GM21723 (cell line): ENCODE measurements around the gene GNG7.
"Not testable (repeated sequence)": the region's sequence is repeated elsewhere in the genome, so short reads cannot be mapped to it uniquely, and the experiment has no call there.

Experiments
- ATAC-seq: cut with Tn5 transposase; IDR thresholded peaks from one replicate; pipeline ENCODE4 v1.9.1; 2021; ENCODE audit warnings: mild to moderate bottlenecking, moderate library complexity; ENCODE audit not compliant: unreplicated experiment

The GNG7 gene

DNA sequence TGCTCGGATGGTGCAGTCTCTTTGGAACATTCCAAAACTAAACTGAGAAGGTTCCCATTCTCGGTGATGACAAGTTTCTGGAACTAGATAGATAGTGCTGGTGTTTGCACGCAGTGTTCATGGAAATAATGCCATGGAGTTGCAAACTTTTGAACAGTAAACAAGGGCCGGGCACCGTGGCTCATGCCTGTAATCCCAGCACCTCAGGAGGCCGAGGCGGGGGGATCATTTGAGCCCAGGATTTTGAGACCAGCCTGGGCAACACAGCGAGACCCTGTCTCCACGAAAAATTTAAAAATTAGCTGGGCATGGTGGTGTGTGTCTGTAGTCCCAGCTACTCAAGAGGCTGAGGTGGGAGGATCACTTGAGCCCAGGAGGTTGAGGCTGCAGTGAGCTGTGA is 95.7 kb downstream of the GNG7 start:
- ATAC-seq = not testable (repeated sequence)

DNA sequence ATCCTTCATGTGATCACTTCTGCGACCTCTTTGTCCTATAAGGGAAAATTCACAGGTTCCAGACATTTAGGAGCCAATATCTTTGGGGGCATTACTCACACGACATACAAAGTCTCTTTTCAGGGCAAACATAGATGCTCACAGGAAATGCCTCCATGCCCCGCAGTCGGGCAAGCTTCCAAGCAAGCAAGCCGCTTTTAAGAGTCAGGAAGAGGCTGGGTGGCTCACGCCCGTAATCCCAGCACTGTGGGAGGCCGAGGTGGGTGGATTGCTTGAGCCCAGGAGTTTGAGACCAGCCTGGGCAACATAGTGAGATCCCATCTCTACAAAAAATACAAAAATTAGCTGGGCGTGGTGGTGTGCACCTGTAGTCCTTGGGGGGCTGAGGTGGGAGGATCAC is 96.6 kb downstream of the GNG7 start:
- ATAC-seq = not testable (repeated sequence)

DNA sequence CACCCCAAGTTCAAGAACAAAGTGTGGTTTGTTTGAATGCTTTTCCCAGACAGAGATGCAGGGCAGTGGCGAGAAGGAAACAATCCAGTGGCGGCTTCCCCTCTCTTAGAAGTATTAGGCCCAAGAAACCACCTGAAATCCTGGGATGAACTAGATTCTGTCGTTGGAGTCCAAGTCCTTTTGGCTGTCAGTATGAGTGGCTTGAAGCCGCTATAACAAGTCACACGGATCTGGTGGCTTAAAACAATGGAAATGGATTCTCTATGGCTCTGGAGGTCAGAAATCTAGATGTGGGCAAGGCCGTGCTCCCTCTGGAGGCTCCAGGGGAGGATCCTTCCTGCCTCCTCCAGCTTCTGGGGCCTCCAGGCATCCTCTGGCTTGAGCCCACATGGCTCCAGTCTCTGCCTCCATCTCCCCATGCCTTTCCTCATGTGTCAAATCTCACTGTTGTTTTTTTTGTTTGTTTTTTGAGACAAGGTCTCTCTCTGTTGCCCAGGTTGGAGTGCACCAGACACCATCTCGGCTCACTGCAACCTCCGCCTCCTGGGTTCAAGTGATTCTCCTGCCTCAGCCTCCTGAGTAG is 97.7 kb downstream of the GNG7 start:
- no peak for ATAC-seq

DNA sequence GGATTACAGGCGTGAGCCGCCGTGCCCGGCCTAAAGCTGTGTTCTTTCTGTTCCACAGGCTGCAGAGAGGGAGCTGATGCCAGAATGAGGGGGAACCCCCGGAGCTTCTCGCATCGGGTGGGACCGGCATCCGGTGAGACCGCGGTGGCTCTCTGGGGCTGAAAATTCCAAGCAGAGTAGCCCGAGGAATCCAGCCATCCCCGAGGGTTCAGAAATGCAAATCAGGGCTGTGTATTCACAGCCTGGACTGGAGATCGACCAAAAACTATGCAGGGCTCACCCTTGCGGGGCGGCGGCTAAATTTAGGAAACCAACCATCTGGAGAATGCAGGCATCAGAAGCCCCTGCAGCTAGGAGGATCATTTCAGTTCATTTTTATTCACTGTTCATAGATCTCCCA is 99.2 kb downstream of the GNG7 start:
- no peak for ATAC-seq

DNA sequence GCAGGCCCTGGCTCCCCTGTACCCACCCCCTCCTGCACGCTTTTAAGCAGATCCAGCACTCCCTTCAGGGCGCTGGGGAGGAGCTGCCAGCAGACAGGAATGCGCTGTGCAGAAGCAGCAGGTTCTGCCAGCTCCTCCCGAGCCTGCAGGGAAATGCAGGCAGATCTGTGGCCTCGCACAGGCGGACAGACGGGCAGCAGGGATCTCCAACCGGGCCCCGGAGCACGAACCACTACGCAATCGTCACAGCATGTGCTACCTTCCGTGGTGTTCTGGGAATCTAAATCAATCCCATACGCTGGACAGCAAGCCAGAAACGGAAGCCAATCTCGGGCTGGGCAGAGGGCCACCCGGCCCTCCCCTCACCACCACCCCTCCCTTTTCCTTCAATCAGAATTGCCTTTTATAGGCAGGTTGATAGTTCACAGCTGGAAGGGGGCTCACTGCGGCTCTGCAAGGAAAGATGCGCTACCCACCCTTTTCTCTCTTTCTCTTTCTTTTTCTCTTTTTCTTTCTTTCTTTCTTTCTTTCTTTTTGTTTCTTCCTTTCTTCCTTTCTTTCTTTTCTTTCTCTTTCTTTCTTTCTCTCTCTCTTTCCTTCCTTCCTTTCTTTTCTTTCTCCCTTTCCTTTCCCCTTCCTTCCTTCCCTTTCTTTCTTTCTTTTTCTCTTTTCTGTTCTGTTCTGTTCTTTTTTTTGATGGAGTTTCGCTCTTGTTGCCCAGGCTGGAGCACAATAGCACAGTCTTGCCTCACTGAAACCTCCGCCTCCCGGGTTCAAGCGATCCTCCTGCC is 99.9 kb downstream of the GNG7 start:
- no peak for ATAC-seq

DNA sequence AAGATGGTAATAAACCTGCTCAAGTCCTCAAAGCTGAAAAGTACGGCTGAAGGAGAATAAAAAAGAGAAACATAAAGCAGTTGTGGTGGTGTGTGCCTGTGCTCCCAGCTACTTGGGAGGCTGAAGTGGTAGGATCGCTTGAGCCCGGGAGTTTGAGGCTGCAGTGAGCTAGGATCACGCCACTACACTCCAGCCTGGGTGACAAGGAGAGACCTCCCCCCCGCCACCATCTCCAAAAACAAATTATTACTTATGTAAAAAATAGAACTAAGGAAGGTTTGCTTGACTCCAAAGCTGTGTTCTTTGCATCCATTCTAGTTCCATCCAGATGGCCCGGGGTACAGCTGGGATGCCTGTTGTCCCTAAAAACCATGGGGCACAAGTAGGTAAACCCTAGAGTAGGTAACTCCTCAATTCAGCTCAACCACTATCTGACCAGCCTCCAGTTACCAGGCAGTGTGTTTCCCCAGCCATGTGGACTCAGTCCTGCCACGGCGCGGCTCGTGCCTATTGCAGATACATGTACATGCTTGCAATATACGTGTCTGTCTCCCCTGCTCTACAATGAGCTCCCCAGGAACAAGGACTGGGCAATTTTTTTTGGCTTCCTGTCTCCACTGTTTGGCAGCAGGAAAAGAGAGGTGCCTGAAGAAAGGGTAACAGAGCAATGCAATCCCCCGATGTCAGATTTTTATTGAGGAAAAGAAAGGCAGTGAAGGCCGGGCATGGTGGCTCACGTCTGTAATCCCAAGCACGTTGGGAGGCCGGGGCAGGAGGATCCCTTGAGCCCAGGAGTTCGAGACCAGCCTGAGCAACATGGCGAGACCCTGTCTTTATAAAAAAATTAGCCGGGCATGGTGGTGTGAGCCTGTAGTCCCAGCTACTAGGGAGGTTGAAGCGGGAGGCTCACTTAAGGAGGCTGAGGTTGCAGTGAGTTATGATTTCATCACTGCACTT is 101.3 kb downstream of the GNG7 start:
- ATAC-seq = no peak

DNA sequence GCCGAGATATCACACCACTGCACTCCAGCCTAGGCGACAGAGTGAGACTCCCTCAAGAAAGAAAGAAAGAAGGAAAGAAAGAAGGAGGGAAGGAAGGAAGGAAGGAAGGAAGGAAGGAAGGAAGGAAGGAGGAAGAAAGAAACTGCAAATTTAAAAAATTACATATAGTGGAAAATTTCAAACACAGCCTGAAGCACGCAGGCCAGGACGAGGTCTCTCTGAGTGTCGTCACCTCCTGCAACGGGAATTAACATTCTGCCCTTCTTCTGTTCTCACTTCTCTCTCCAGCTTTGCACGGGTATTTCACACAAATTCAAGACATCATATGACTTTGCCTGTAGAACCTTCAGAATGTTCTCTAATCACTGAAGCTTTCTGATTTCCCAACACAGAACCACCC is 108.2 kb downstream of the GNG7 start:
- ATAC-seq = no peak

DNA sequence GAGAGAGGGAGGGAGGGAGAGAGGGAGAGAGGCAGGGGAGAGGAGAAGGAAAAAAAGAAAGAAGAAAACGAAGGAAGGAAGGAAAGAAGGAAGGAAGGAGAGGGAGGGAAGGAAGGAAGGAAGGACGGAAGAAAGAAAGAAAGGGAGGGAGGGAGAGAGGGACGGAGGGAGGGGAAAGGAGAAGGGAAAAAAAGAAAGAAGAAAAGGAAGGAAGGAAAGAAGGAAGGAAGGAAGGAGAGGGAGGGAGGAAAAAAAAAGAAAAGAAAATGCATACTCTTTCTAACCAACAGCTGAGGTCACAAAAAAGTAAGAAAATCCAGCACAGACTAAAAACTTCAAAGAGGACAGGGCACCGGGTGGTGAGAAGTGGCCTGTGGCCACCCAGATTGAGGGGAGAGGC is 109.7 kb downstream of the GNG7 start:
- no peak for ATAC-seq

DNA sequence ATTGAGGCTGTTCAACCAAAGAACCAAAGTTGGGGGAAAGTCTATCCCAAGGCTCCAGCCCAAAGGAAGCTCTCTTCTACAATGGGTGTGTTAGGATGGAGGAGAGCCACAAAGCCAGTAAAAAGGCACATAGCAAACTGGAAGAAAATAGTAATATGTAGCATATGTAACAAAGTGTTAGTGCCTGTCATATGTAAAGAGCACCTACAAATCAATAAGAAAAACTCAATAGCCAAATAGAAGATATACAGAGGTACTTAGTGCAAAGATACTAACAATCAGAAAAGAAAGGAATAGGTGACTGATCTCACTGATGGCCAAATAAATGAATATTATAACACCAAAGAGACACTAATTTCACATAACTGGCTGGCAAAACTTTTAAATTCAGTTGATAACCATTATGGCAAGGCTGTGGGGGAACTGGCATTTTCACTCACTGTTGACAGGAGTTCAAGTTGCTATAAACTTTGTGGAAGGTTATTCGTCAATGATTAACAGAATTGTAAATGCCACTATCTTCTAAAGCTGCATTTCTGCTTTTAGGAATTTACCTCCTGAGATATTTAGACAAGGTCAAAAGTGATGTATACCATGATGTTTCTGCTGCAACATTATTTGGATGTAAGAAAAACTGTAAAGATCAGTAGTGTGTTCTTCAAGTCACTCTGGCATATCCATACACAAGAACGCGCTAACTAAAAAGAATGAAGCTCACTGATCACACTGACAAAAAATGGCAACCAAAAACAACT is 110.8 kb downstream of the GNG7 start:
- no peak for ATAC-seq

DNA sequence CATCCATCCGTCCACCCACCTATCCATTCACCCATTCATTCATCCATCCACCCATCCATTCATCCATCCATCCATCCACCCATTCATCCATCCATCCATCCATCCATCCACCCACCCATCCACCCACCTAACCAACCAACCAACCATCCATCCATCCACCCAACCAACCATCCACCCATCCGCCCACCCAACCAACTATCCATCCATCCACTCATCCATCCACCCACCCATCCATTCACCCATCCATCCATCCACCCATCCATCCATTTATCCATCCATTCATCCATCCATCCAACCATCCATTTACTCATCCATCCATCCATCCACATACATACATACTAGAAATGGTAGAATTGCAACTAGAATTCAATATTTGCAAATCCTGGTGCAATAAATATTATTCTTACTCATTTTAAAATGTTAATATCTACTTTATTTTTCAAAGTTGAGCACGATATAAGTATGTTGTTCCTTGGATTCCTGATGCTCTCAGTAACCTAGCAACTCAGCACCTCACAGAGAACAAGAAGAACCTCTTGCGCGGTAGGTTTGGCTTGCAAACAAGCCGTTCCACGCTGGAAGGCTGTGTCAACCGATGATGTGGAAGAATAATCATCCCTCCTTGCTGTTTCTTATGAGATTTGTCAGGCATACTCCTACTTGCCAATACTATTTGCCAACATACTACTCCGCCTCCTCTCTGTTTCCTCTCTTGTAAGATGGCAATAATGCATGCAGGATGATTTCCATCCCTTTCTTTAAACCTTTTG is 111.7 kb downstream of the GNG7 start:
- no peak for ATAC-seq

DNA sequence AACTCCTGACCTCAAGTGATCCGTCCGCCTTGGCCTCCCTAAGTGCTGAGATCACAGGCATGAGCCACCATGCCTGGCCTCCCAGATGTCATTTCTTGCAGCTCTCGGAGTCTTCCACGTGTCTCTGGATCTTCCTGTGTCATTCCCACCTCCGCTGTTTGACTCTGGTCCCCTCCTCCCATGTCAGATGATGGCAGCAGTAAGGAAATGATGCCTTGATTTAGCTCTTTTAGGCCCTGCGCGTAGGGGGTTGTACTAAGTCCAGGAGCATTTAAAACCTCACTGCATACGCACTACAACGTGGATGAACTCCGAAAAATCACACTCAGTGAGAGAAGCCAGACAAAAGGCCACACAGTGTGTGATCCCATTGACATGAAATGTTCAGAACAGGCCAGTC is 113.1 kb downstream of the GNG7 start:
- no peak for ATAC-seq

DNA sequence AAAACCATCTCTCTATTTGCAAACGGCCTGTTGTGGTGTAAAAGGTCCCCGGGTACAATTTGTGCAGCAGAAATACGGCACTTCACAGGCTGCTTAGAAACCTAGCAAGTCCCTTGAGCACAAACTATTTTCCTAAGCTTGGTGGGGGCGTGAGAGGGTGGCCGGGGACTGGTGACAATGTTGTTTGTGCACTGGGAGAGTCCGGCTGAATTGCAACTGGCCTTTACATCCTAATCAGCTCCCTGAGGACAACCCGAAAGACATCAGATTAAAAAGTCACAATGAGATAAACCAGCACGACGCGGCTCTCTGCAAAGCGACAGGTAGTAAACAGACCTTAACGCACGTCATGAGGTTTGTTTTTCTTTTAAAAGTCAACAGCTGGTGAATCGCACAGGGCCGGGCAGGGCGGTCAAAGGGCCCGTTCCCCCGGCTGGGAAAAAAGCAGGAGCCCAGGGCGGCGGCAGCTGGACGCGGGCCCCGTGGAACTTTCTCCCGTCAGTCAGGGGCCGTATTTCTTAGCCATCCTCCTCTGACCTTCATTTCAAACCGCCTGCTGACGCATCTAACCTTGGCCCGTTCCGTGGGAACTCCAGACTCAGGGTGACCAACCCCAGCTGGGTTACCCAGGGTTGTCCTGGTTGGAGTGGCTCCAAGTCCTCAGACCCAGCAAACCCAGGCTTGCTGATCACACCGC is 114.3 kb downstream of the GNG7 start:
- no peak for ATAC-seq

DNA sequence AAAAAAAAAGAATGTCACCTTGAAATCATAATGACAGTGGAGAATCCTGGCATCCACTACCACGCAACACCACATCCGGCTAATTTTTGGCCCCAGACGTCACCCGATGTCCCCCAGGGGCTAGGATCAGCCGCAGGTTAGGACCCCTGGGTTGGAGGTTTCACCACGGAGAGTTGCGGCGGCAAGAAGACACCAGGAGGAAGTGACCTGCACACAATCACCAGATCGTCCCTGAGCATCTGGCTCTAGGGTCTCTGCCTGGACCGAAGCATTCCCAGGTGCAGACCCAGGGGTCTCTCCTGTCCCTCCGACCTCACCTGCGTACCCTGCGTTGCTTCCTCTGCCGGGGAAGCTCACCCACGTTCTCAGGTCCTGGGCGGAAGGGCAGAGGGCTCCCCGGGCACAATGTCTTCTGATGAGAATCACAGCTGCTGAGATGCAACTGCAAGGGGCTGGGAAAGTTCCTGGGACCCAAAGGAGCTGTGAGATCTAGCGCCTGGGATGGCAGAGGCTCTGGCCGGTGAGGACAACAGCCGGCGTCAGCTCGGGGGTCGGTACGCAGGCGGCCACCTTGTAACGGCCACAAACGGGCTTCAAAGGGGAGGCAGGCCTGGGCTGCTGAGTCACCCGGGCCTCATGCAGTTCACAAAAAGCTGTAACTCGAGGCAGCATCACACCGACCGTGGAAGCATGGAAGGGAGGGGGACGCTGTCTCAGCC is 115.3 kb downstream of the GNG7 start:
- ATAC-seq = no peak

DNA sequence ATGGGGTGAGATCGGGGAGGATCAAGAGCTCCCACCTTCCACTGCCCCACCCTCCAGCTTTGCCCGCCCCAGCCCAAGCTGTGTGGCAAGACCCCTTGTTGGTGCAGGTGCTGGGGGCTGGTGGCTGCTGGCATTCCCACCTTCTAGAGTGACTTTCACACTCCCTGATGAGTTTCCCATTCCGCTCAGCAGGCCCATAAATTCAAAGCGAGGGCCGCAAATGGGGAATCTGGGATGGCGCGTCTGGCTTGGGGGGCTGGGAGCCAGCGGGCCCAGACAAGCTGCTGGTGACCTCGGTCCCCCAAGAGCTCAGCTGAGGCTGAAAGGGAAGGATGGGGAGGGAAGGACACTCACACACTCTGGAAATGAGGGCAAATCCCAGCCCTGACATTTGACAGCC is 116.3 kb downstream of the GNG7 start:
- no peak for ATAC-seq

DNA sequence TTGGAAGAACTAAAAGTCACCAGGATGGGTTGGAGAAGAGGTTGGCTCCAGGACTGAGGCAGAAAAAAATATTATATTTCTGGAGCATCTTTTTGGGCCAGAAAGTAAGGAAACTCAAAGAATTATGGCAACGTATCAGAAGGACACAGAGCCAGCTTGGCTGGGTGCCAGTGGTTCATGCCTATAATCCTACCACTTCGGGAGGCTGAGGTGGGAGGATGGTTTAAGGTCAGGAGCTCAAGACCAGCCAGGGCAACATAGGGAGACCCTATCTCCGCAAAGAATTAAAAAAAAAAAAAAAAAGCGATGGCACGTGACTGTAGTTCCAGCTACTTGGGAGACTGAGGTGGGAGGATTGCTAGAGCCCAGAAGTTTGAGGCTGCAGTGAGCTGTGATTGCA is 118.5 kb downstream of the GNG7 start:
- no peak for ATAC-seq

DNA sequence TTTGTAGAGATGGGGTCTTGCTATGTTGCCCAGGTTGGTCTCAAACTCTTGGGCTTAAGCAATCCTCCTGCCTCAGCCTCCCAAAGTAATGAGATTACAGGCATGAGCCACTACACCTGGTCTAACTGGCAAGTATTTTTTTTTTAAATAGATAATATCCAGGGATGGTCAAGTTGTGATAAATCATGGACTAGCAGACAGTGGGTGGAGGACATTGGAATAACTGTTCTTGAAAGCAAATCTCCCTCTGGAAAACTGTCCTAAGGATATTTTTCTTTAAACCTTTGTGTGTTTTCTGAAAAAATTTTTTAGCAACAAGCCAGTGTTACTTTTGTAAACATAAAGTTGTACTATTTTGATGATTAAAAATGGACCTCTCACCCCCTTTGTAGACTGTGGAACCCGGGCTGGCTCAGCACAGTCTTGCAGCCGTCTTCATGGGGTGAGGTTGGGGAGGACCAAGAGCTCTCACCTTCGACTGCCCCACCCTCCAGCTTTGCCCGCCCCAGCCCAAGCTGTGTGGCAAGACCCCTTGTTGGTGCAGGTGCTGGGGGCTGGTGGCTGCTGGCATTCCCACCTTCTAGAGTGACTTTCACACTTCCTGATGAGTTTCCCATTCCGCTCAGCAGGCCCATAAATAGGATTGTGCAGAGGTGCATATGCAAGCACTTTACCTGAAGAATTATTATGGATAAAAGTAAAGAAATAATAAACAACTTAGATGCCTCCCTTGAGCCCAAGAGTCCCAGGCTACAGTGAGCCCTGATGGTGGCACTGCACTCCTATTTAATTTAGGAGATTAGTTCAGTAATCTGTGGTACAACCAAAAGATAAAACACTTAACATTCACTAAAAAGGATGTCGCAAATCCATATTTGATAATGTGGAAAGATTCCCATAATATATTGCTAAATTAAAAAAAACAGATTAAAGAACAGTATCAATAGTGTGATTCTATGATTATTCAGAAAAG is 119.2 kb downstream of the GNG7 start:
- no peak for ATAC-seq

DNA sequence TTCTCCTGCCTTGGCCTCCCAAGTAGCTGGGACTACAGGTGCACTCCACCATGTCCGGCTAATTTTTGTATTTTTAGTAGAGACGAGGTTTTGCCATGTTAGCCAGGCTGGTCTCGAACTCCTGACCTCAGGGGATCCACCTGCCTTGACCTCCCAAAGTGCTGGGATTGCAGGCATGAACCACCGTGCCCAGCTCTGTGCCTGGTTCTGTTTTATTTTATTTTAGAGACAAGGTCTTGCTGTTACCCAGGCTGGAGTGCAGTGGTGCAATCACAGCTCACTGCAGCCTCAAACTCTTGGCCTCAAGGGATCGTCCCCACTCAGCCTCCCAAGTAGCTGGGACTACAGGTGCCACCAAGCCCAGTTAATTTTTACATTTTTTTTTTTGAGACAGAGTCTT is 122.1 kb downstream of the GNG7 start:
- ATAC-seq = not testable (repeated sequence)
